ENCODE data around the gene RELL2. TPM values are rescaled to one million over a fixed set of nuclear protein-coding genes. Genes with fewer than 3 reads are reported as not detected.
A peak's percentile ranks its signal among the peaks of the same experiment; 100 is the strongest.

RELL2 gene
- total RNA-seq, 2 experiments from 2014 or later, result 36.9 to 37.1 TPM

DNA sequence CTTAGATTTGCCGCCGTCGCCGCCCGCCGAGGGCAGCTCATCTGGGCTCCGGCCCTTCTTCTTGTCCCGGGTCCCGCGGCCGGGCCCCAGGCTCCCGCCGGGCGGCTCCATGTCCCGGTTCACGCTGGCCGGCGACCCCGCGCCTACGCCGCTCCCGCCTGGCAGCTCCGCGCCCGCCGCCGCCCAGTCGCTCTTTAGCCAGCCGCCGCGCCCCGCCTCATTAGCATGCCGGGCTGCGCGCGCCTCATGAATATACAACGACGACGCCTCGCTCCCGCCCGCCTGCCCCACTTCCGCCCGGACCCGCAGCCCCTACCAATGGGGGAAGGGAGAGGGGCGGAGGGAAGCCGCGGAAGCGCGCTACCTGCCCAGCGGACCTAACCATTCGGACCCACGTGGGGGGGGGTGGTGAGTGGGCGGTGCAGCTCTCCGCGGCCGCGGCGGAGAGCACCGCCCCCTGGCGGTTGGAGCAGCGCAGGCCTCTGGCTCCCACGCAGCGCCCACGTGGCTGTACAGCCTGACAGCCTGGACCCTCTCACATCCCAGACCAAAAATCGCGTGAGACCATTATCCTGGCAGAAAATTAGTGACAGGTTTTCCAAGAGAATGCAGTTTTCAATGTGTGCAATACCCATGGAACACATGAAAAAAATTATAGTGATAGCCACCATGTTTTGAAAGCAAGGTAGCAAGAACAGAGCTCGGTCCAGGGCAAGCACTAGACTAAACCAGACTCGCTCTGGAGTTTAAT, 17.8 kb upstream of the RELL2 start, which contains the start of gene DIAPH1:
Gene DIAPH1, minus strand, starts transcription at position 197 of the 751 bp plus-strand sequence. Its CDS starts 86 bp downstream, at position 111.
- POLR2A ChIA-PET, result interaction anchor here (0.8 to 4.2 kb wide), 10 partner anchors 10 to 305 kb away, joined by 3 to 41 read pairs (median 4); partner anchors contain the start of genes HDAC3 and RELL2
- peak; percentile 90 for ATAC-seq
- Mint-ChIP-seq H3K4me1 (ENCODE audit: low read depth) (peaks cover 59% of the 10 kb centered on the region), H3K4me3 (peak within 1 kb of the TSS; percentile 98), H3K9me3 (ENCODE audit: insufficient read depth) (no peaks in the 10 kb centered on the region), H3K27me3 (ENCODE audit: low read depth) (no peaks in the 10 kb centered on the region), H3K36me3 (ENCODE audit: low read depth) (peaks cover 63% of the 10 kb centered on the region), H3K27ac (peak within 1 kb of the TSS; percentile 98)
- CTCF ChIA-PET, result interaction anchor here (0.7 to 9.0 kb wide), 24 partner anchors 11 to 1781 kb away, joined by 3 to 480 read pairs (median 6); partner anchors contain the start of genes FCHSD1, HDAC3 and RELL2
- DNase-seq, result peak; percentile 98

DNA sequence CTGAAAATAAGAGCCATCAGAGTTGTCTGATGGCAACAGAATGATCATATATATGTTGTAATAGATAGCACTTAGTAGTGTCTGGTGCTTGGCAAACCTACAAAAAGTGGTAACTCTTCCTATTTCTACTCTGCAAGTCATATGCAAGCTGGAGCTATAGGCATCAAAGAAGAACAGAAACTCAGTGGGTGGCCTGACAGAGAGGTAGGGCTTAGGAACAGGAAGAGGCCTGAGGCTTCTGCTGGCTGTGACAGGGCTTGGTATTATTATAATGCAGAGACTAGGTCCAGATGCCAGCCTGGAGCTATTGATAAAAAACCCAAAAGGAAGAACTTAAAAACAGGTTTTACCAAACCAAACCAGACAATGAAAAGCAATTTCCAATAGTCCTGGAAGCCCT, 13.6 kb upstream of the RELL2 start:
- H3K4me3 Mint-ChIP-seq, result peak overlapping the region; percentile 15

DNA sequence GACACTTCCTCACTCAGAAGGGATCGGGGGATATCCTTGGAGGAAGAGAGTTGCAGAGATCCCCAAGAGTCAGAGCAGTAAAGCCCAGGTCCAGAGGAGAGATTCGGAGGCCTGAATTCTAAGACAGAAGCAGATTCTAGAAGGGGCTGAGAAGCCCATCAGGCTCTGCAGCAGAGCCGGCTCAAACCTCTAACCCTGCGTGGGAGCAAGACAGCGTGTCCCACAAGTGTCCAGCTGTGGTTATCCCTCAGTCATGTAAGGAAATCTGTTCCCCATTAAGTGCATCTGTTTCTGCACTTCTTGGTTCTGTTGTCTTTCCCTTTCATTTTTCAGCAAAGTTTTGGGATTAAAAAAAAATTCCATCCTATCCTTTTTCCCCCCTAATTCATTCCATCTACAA, 13.2 kb upstream of the RELL2 start:
- CTCF ChIA-PET, result interaction anchor here (0.7 to 8.2 kb wide), 8 partner anchors 9 to 59 kb away, joined by 4 to 84 read pairs (median 10); partner anchors contain the start of genes HDAC3 and RELL2
- no peak for DNase-seq
- Mint-ChIP-seq H3K27ac (peak overlapping the region; percentile 85), H3K27me3 (ENCODE audit: low read depth) (no peaks in the 10 kb centered on the region), H3K36me3 (ENCODE audit: low read depth) (peaks cover 63% of the 10 kb centered on the region), H3K4me1 (ENCODE audit: low read depth) (peaks cover 37% of the 10 kb centered on the region), H3K9me3 (ENCODE audit: insufficient read depth) (no peaks in the 10 kb centered on the region), H3K4me3 (peak overlapping the region; percentile 15)
- POLR2A ChIA-PET, result interaction anchor here (0.5 to 1.9 kb wide), 3 partner anchors 20 to 1280 kb away, joined by 3 to 6 read pairs (median 4); no protein-coding TSS in a partner anchor
- no peak for ATAC-seq

More for the DNA sequence above, 13.6 kb upstream of the RELL2 start:
- DNase-seq (peak; percentile 61), ATAC-seq (peak; percentile 21)
- Mint-ChIP-seq H3K9me3 (ENCODE audit: insufficient read depth) (no peaks in the 10 kb centered on the region), H3K4me1 (ENCODE audit: low read depth) (peaks cover 37% of the 10 kb centered on the region), H3K36me3 (ENCODE audit: low read depth) (peaks cover 60% of the 10 kb centered on the region), H3K27me3 (ENCODE audit: low read depth) (no peaks in the 10 kb centered on the region), H3K27ac (peak overlapping the region; percentile 85)
- POLR2A ChIA-PET, result interaction anchor here (0.5 to 1.9 kb wide), 4 partner anchors 13 to 1280 kb away, joined by 3 to 6 read pairs (median 4); no protein-coding TSS in a partner anchor
- CTCF ChIA-PET, result interaction anchor here (0.7 to 8.2 kb wide), 9 partner anchors 9 to 59 kb away, joined by 4 to 84 read pairs (median 9); partner anchors contain the start of genes HDAC3 and RELL2

DNA sequence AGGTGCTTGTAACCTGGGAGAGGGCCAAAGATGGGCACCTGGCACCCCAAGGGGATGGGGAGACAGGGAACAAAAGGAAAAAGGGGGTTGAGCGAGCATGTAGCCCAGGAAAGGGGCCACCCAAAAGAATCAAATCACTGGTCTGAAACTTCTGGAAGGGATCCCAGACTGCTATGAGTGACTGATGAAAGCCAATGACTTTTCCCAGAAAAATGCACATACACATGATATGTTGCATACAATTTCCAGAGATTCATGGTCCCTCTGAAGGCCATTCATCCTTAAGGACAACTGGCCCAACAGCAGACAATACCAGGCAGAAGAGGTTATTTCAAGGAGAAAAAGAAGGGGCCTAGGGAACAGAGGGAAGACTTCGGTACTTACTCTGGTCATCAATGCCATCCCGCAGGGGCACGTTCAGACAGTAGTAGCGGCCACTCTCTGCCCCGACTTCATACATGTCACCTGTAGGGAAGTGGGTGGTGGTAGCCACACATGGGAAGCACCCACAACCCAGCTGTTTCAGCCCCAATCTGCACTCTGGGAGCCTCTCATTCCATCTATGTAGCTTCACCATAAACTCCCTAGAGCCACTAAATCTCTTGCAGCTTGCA, 8.5 kb upstream of the RELL2 start:
- POLR2A ChIA-PET, result interaction anchor here (3.1 kb wide), 1 partner anchor 8 kb away, joined by 24 read pairs; the partner anchor contains the start of genes HDAC3 and RELL2
- no peak for DNase-seq
- CTCF ChIA-PET, result interaction anchor here (0.7 to 13.0 kb wide), 5 partner anchors 9 to 64 kb away, joined by 3 to 206 read pairs (median 6); partner anchors contain the start of gene DIAPH1
- Mint-ChIP-seq H3K27ac (no peak overlapping the region), H3K27me3 (ENCODE audit: low read depth) (no peaks in the 10 kb centered on the region), H3K4me3 (no peak overlapping the region), H3K9me3 (ENCODE audit: insufficient read depth) (no peaks in the 10 kb centered on the region), H3K36me3 (ENCODE audit: low read depth) (peaks cover 65% of the 10 kb centered on the region), H3K4me1 (ENCODE audit: low read depth) (peaks cover 15% of the 10 kb centered on the region)
- ATAC-seq, result no peak

DNA sequence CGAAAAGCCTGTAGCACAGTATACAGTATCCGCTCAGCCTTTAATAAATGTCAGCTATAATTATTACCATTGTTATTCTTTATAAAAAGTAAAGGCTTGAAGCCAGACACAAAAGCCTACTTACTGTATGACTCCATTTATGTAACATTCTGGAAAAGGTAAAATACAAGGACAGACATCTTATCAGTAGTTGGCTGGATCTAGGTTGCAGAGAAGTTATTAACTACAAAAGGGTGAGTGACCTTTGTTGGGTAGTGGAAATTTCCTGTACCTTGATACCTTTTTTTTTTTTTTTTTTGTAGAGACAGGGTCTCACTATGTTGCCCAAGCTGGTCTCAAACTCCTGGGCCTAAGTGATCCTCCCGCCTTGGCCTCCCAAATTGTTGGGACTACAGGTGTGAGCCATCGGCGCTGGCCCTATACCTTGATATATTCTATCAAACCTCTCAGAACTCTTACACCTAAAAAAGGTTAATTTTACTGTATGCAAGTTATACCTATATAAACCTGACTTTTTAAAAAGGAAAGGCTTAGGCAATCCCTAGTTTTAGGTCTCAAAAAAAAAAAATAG, 6.1 kb upstream of the RELL2 start:
- ATAC-seq, result no peak
- Mint-ChIP-seq H3K27me3 (ENCODE audit: low read depth) (no peaks in the 10 kb centered on the region), H3K27ac (no peak overlapping the region), H3K36me3 (ENCODE audit: low read depth) (peaks cover 61% of the 10 kb centered on the region), H3K4me3 (no peak overlapping the region), H3K9me3 (ENCODE audit: insufficient read depth) (no peaks in the 10 kb centered on the region), H3K4me1 (ENCODE audit: low read depth) (peaks cover 23% of the 10 kb centered on the region)
- DNase-seq, result no peak
- CTCF ChIA-PET, result interaction anchor here (1.1 to 13.0 kb wide), 5 partner anchors 13 to 66 kb away, joined by 5 to 206 read pairs (median 20); partner anchors contain the start of gene DIAPH1
- POLR2A ChIA-PET, result no interaction called here

DNA sequence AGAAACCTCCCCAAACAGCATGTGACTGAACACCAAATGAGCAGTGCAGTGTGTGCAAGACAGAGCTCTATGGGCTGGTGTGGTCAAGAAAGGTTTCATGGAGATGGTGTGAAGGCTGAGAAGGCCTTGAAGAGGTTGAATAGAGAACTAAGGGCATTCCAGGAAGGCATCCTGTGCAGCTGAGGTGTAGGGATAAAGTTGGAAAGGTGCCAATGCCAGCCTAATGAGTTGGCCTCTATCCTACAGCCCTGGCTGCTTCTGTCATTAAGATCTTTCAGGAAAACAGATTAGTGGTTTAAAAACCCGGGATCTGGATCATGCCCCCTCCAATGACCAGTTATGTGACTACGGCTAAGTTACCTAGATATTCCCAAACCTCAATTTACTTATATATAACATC, 4.1 kb upstream of the RELL2 start:
- ATAC-seq, result no peak
- CTCF ChIA-PET, result interaction anchor here (1.0 to 13.0 kb wide), 7 partner anchors 9 to 68 kb away, joined by 3 to 206 read pairs (median 12); partner anchors contain the start of gene DIAPH1

DNA sequence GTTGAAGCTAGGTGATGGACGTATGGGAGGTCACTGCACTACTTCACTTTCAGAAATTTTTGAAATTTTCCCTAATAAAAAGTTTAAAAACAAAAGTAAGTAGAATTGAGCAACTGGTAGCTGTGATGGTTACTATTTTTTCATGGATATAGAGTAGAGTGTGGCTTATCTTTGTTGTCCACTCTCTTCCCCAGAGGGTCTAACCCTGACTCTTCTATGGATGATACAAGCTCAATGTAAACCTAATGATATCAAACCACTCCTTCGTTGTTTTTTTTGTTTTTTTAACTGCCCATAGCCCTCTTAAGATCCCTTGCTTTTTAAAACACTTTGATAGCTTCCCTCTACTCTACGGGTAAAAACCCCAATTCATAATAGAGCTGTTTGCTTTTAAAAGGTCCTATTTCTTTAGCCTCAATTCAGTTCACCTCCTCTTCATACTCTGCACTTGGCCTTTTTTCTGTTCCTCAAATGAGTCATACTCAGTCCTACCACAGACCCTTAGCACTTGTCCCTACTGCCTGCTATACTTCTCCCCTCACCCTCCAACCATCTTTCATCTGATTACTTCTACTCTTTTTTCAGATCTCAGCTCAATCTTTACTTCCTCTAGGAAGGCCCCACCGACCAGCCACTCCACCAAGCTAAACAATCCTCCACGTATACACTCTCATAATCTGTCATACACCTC, 2.8 kb upstream of the RELL2 start:
- DNase-seq (no peak), ATAC-seq (no peak)
- POLR2A ChIA-PET, result interaction anchor here (1.0 to 1.1 kb wide), 2 partner anchors 9 to 42 kb away, joined by 4 read pairs; no protein-coding TSS in a partner anchor
- Mint-ChIP-seq H3K27ac (peak overlapping the region; percentile 61), H3K36me3 (ENCODE audit: low read depth) (peaks cover 43% of the 10 kb centered on the region), H3K27me3 (ENCODE audit: low read depth) (no peaks in the 10 kb centered on the region), H3K4me1 (ENCODE audit: low read depth) (peaks cover 39% of the 10 kb centered on the region), H3K9me3 (ENCODE audit: insufficient read depth) (no peaks in the 10 kb centered on the region), H3K4me3 (no peak overlapping the region)
- CTCF ChIA-PET, result interaction anchor here (0.8 to 13.0 kb wide), 7 partner anchors 11 to 70 kb away, joined by 3 to 206 read pairs (median 12); partner anchors contain the start of gene DIAPH1

More for the DNA sequence above, 4.1 kb upstream of the RELL2 start:
- Mint-ChIP-seq H3K9me3 (ENCODE audit: insufficient read depth) (no peaks in the 10 kb centered on the region), H3K36me3 (ENCODE audit: low read depth) (peaks cover 49% of the 10 kb centered on the region), H3K27ac (no peak overlapping the region), H3K27me3 (ENCODE audit: low read depth) (no peaks in the 10 kb centered on the region), H3K4me1 (ENCODE audit: low read depth) (peaks cover 30% of the 10 kb centered on the region), H3K4me3 (no peak overlapping the region)
- no peak for DNase-seq
- POLR2A ChIA-PET, result interaction anchor here (1.0 kb wide), 1 partner anchor 13 kb away, joined by 4 read pairs; the partner anchor contains the start of gene DIAPH1

DNA sequence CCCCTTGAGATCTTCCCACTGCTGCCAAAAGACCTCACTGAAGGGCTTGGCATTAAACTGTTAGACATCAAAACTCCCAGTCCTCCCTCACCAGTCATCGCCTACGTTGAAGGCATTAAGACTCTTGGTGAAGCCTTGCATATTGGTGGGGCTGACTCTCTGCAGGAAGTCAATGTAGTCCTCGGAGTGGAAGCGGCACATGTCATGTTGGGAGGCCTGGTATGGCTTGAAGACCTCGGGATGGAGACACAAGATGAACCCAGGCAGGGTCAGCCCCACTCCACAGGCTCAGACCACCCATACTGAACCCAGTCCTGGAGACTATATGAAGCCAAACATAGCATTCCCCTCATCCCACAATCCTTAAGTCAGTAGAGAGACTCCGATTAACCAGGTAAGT, 2.1 kb upstream of the RELL2 start:
- peak overlapping the region; percentile 93 for H3K4me3 Mint-ChIP-seq
- no peak for DNase-seq
- peak overlapping the region; percentile 32 for H3K27ac Mint-ChIP-seq
- no peak for ATAC-seq
- H3K4me1 Mint-ChIP-seq (ENCODE audit: low read depth), result peaks cover 45% of the 10 kb centered on the region
- POLR2A ChIA-PET, result interaction anchor here (1.0 to 3.8 kb wide), 4 partner anchors 8 to 42 kb away, joined by 4 to 39 read pairs (median 14); partner anchors contain the start of gene DIAPH1
- no peaks in the 10 kb centered on the region for H3K27me3 Mint-ChIP-seq (ENCODE audit: low read depth)
- CTCF ChIA-PET, result interaction anchor here (1.2 to 13.0 kb wide), 8 partner anchors 12 to 71 kb away, joined by 7 to 206 read pairs (median 24); partner anchors contain the start of gene DIAPH1
- no peaks in the 10 kb centered on the region for H3K9me3 Mint-ChIP-seq (ENCODE audit: insufficient read depth)
- H3K36me3 Mint-ChIP-seq (ENCODE audit: low read depth), result peaks cover 41% of the 10 kb centered on the region

DNA sequence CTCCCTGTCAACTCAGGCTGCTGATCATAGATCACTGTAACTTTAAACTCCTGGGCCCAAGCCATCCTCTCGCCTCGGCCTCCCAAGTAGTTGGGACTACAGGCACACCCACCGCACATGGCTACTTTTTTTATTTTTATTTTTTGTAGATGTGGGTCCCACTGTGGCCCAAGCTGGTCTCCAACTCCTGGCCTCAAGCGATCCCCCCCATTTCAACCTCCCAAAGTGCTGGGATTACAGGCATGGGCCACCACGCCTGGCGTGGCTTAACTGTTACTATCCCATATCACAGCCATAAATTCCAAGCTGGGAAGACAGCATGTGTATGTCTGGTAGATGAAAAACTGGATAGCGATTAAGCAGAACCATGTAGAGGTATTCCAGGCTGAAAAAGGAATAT, 1.2 kb upstream of the RELL2 start:
- H3K27ac Mint-ChIP-seq, result peak overlapping the region; percentile 90
- H3K4me1 Mint-ChIP-seq (ENCODE audit: low read depth), result peaks cover 47% of the 10 kb centered on the region
- peaks cover 41% of the 10 kb centered on the region for H3K36me3 Mint-ChIP-seq (ENCODE audit: low read depth)

DNA sequence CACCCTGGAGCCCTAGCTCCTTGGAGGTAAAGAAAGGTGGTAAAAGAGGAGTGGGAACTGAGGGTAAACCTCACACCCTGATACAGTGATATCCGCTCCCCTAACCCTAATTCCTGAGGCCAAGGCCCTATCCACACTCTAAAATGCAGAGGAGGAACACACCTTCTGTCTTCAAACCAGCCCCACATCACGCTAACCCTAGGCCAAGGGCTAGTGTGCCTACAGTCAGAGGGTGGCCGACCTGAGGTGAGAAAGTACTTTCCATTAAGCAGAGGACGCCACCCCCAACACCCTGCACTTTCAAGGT, 738 bp upstream of the RELL2 start:
- H3K36me3 Mint-ChIP-seq (ENCODE audit: low read depth), result peaks cover 45% of the 10 kb centered on the region
- POLR2A ChIA-PET, result interaction anchor here (0.9 to 3.8 kb wide), 8 partner anchors 10 to 61 kb away, joined by 3 to 39 read pairs (median 4); partner anchors contain the start of genes DIAPH1 and FCHSD1
- H3K4me3 Mint-ChIP-seq, result peak overlapping the region; percentile 93

More for the DNA sequence above, 1.2 kb upstream of the RELL2 start:
- Mint-ChIP-seq H3K9me3 (ENCODE audit: insufficient read depth) (no peaks in the 10 kb centered on the region), H3K27me3 (ENCODE audit: low read depth) (no peaks in the 10 kb centered on the region), H3K4me3 (peak overlapping the region; percentile 93)
- CTCF ChIA-PET, result interaction anchor here (1.2 to 13.0 kb wide), 13 partner anchors 13 to 72 kb away, joined by 4 to 206 read pairs (median 21); partner anchors contain the start of genes DIAPH1 and FCHSD1
- POLR2A ChIA-PET, result interaction anchor here (0.9 to 3.8 kb wide), 6 partner anchors 9 to 61 kb away, joined by 3 to 39 read pairs (median 14); partner anchors contain the start of genes DIAPH1 and FCHSD1
- no peak for ATAC-seq
- DNase-seq, result no peak

More for the DNA sequence above, 738 bp upstream of the RELL2 start:
- H3K27me3 Mint-ChIP-seq (ENCODE audit: low read depth), result no peaks in the 10 kb centered on the region
- DNase-seq (no peak), ATAC-seq (no peak)
- no peaks in the 10 kb centered on the region for H3K9me3 Mint-ChIP-seq (ENCODE audit: insufficient read depth)
- H3K27ac Mint-ChIP-seq, result peak overlapping the region; percentile 90
- CTCF ChIA-PET, result interaction anchor here (1.2 to 13.0 kb wide), 13 partner anchors 13 to 72 kb away, joined by 4 to 206 read pairs (median 21); partner anchors contain the start of genes DIAPH1 and FCHSD1
- peaks cover 51% of the 10 kb centered on the region for H3K4me1 Mint-ChIP-seq (ENCODE audit: low read depth)
